Measurements from ENCODE around the gene ZNF22. TPM values are rescaled to one million over a fixed set of nuclear protein-coding genes. Genes with fewer than 3 reads are reported as not detected.
"Not testable (repeated sequence)": the region's sequence is repeated elsewhere in the genome, so short reads cannot be mapped to it uniquely, and the experiment has no call there.

Gene ZNF22
- polyA plus RNA-seq, 3 donors from 2014 or later = 53.4 to 73.5 (median 58.8) TPM

- peaks cover 18 to 30% (median 19%) of the 10 kb centered on the region in 3 donors for H3K36me3 Mint-ChIP-seq
- DNase-seq = no peak
- peaks cover 0 to 2% (median 0%) of the 10 kb centered on the region in 3 donors for H3K27me3 Mint-ChIP-seq (ENCODE audit: low read depth in 3 of 3)
- H3K4me1 Mint-ChIP-seq = peaks cover 39 to 49% of the 10 kb centered on the region in 2 donors
- H3K27ac Mint-ChIP-seq = peak overlapping the region in 3 of 6 donors; percentile 44 to 78 (median 65)
- peaks cover 0 to 8% (median 0%) of the 10 kb centered on the region in 6 donors for H3K9me3 Mint-ChIP-seq
- H3K4me3 Mint-ChIP-seq = no peak overlapping the region
Observed at GRCh38 chr10:45006276-45007030, 5.7 kb downstream of the ZNF22 start.

DNA sequence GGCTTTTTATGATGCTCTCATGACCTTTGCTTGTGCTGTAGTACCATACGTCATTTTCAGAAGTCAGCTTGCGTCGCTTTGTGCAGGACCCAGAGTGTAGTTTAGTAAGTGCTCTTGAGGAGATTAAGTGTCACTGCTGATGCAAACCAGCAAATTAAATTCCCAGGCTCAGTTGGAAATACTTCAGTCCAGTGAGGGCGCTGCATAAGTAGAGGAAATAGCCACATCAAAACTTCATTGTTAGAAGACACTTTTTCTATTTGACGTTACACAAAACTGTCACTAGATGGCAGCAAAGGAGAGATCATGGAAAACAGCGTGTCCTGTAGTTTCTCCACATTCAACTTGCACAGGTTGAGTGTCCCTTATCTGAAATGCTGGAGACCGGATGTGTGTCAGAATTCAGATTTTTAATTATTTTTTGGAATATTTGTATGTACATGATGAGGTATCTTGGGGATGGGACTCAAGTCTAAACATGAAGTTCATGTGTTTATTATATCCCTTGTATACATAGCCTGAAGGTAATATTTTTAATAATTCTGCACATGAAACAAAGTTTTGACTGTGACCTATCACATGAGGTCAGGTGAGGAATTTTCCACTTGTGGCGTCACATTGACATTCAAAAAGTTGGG, 7.9 kb downstream of the ZNF22 start:
- peak; percentile 62 to 72 (median 70) for DNase-seq
- peaks cover 21 to 27% of the 10 kb centered on the region in 2 donors for H3K4me1 Mint-ChIP-seq
- peaks cover 12 to 19% (median 17%) of the 10 kb centered on the region in 3 donors for H3K36me3 Mint-ChIP-seq
- peaks cover 0 to 2% (median 0%) of the 10 kb centered on the region in 3 donors for H3K27me3 Mint-ChIP-seq (ENCODE audit: low read depth in 3 of 3)
- H3K9me3 Mint-ChIP-seq = peaks cover 0 to 4% (median 0%) of the 10 kb centered on the region in 6 donors
- no peak overlapping the region for H3K27ac Mint-ChIP-seq
- H3K4me3 Mint-ChIP-seq = no peak overlapping the region

DNA sequence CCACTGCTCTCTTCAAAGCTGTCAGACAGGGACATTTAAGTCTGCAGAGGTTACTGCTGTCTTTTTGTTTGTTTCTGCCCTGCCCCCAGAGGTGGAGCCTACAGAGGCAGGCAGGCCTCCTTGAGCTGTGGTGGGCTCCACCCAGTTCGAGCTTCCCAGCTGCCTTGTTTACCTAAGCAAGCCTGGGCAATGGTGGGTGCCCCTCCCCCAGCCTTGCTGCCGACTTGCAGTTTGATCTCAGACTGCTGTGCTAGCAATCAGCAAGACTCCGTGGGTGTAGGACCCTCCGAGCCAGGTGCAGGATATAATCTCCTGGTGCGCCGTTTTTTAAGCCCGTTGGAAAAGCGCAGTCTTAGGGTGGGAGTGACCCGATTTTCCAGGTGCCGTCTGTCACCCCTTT, 13.8 kb downstream of the ZNF22 start:
- not testable (repeated sequence) for H3K36me3 Mint-ChIP-seq; DNase-seq; H3K4me3 Mint-ChIP-seq; H3K27ac Mint-ChIP-seq; H3K27me3 Mint-ChIP-seq (ENCODE audit: low read depth in 3 of 3); H3K4me1 Mint-ChIP-seq; H3K9me3 Mint-ChIP-seq

GRCh38 chr10:45015590-45015989, 14.9 kb downstream of the ZNF22 start:
- H3K27ac Mint-ChIP-seq = peak overlapping the region in 1 of 6 donors; percentile 6
- DNase-seq = no peak
- no peaks in the 10 kb centered on the region for H3K36me3 Mint-ChIP-seq
- no peak overlapping the region for H3K4me3 Mint-ChIP-seq
- no peaks in the 10 kb centered on the region for H3K9me3 Mint-ChIP-seq
- H3K4me1 Mint-ChIP-seq = no peaks in the 10 kb centered on the region
- peaks cover 0 to 2% (median 0%) of the 10 kb centered on the region in 3 donors for H3K27me3 Mint-ChIP-seq (ENCODE audit: low read depth in 3 of 3)

DNA sequence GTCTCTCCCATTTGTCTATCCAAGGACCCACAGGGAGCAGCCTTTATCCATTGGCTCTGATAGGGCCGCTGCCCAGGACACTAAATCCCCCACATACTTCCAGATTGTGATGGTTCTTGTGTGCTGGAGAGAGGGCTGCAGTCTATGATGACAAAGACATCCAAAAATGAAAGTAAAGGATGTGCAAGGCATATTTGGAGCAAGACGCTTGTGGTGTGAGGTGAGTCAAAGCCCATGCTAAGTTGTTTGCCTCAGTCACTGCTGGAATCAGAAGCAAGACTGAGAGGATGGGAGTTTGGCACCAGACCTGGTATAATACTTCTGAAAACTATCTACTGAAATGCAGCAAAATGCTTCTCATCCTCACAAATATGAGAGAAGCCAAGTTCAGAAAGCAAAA, 22.7 kb downstream of the ZNF22 start:
- Mint-ChIP-seq H3K9me3 (peaks cover 6 to 16% (median 10%) of the 10 kb centered on the region in 6 donors), H3K27ac (no peak overlapping the region), H3K4me3 (no peak overlapping the region), H3K36me3 (peaks cover 0 to 6% (median 4%) of the 10 kb centered on the region in 3 donors), H3K4me1 (no peaks in the 10 kb centered on the region), H3K27me3 (ENCODE audit: low read depth in 3 of 3) (peaks cover 0 to 8% (median 0%) of the 10 kb centered on the region in 3 donors)
- no peak for DNase-seq

DNA sequence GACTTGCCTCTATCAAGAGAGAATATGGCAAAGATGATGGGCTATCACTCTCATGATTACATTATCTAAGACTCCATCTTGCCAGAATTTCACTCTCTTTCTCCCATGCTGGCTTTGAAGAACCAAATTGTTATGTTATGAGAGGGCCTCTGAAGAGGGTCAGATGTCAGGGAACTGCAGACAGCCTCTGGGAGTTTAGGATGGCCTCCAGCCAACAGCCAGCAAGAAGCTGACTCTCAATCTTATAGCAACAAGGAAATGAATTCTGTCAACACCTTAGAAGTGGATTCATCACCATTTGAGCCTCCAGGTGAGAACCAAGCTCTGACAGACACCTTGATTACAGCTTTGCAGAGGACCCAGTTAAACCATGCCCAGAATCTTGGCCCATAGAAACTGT, 33.6 kb downstream of the ZNF22 start:
- Mint-ChIP-seq H3K9me3 (peaks cover 12 to 30% (median 26%) of the 10 kb centered on the region in 6 donors), H3K4me3 (no peak overlapping the region), H3K36me3 (peaks cover 8 to 14% (median 9%) of the 10 kb centered on the region in 3 donors), H3K27ac (no peak overlapping the region), H3K27me3 (ENCODE audit: low read depth in 3 of 3) (peaks cover 0 to 5% (median 3%) of the 10 kb centered on the region in 3 donors), H3K4me1 (peaks cover 6 to 10% of the 10 kb centered on the region in 2 donors)
- DNase-seq = no peak

GRCh38 chr10:45035673-45036072, 35.0 kb downstream of the ZNF22 start:
- Mint-ChIP-seq H3K27ac (peak overlapping the region in 1 of 6 donors; percentile 18), H3K36me3 (peaks cover 8 to 12% (median 9%) of the 10 kb centered on the region in 3 donors), H3K4me1 (peaks cover 17 to 19% of the 10 kb centered on the region in 2 donors), H3K27me3 (ENCODE audit: low read depth in 3 of 3) (peaks cover 0 to 5% (median 3%) of the 10 kb centered on the region in 3 donors), H3K9me3 (peaks cover 9 to 21% (median 16%) of the 10 kb centered on the region in 6 donors), H3K4me3 (no peak overlapping the region)
- DNase-seq = peak in 1 of 3 donors; percentile 10

GRCh38 chr10:45040921-45041542, 40.3 kb downstream of the ZNF22 start:
- no peak for DNase-seq
- peaks cover 0 to 3% (median 0%) of the 10 kb centered on the region in 3 donors for H3K36me3 Mint-ChIP-seq
- H3K4me3 Mint-ChIP-seq = no peak overlapping the region
- peaks cover 0 to 5% (median 0%) of the 10 kb centered on the region in 3 donors for H3K27me3 Mint-ChIP-seq (ENCODE audit: low read depth in 3 of 3)
- no peaks in the 10 kb centered on the region for H3K9me3 Mint-ChIP-seq
- H3K27ac Mint-ChIP-seq = peak overlapping the region in 3 of 6 donors; percentile 11 to 70 (median 40)
- peaks cover 16 to 17% of the 10 kb centered on the region in 2 donors for H3K4me1 Mint-ChIP-seq

DNA sequence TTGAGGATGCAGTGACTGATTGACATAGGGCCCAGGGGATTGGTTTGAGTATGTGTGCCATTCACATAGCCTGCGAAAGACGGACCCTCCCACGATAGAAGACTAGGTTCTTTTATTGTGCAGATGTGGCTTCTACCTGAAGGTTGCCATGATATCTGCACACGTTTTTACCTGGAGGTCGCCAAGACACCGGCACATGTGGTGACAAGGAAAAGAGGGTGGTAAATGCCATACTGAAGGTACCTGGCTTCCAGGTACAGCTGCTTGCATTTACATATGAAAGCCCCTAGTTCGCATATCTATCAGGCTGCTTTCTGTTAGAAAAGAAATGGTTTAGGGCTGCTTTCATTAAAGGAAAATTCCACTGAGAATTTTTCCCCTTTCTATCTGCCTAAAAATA, 43.6 kb downstream of the ZNF22 start:
- peaks cover 4 to 12% (median 11%) of the 10 kb centered on the region in 6 donors for H3K9me3 Mint-ChIP-seq
- no peak overlapping the region for H3K27ac Mint-ChIP-seq
- H3K4me1 Mint-ChIP-seq = peaks cover 16% of the 10 kb centered on the region in 2 donors
- no peak for DNase-seq
- no peak overlapping the region for H3K4me3 Mint-ChIP-seq
- H3K27me3 Mint-ChIP-seq (ENCODE audit: low read depth in 3 of 3) = no peaks in the 10 kb centered on the region
- peaks cover 3 to 12% (median 4%) of the 10 kb centered on the region in 3 donors for H3K36me3 Mint-ChIP-seq

GRCh38 chr10:45050551-45051235, 50.0 kb downstream of the ZNF22 start:
- H3K9me3 Mint-ChIP-seq = peaks cover 4 to 18% (median 13%) of the 10 kb centered on the region in 6 donors
- peaks cover 0 to 7% (median 0%) of the 10 kb centered on the region in 3 donors for H3K27me3 Mint-ChIP-seq (ENCODE audit: low read depth in 3 of 3)
- H3K4me1 Mint-ChIP-seq = no peaks in the 10 kb centered on the region
- DNase-seq = no peak
- H3K36me3 Mint-ChIP-seq = peaks cover 0 to 12% (median 9%) of the 10 kb centered on the region in 3 donors
- no peak overlapping the region for H3K4me3 Mint-ChIP-seq
- H3K27ac Mint-ChIP-seq = no peak overlapping the region

GRCh38 chr10:45052700-45053099, 52.0 kb downstream of the ZNF22 start:
- no peak for DNase-seq
- Mint-ChIP-seq H3K9me3 (peaks cover 4 to 18% (median 13%) of the 10 kb centered on the region in 6 donors), H3K36me3 (peaks cover 0 to 12% (median 9%) of the 10 kb centered on the region in 3 donors), H3K27ac (no peak overlapping the region), H3K27me3 (ENCODE audit: low read depth in 3 of 3) (peaks cover 0 to 7% (median 1%) of the 10 kb centered on the region in 3 donors), H3K4me3 (no peak overlapping the region), H3K4me1 (peaks cover 6 to 8% of the 10 kb centered on the region in 2 donors)

GRCh38 chr10:45053569-45054100, 52.9 kb downstream of the ZNF22 start:
- Mint-ChIP-seq H3K27ac (no peak overlapping the region), H3K27me3 (ENCODE audit: low read depth in 3 of 3) (peaks cover 0 to 7% (median 1%) of the 10 kb centered on the region in 3 donors), H3K4me3 (no peak overlapping the region), H3K36me3 (peaks cover 0 to 9% (median 6%) of the 10 kb centered on the region in 3 donors), H3K9me3 (peaks cover 1 to 13% (median 5%) of the 10 kb centered on the region in 6 donors), H3K4me1 (peaks cover 7 to 8% of the 10 kb centered on the region in 2 donors)
- no peak for DNase-seq

Data from immature natural killer cell (primary cell).